Fibroblast of villous mesenchyme (primary cell): ENCODE data around the gene BAIAP2. TPM values are rescaled to one million over a fixed set of nuclear protein-coding genes. Genes with fewer than 3 reads are reported as not detected.

Experiments
- DNase-seq: peaks from one replicate; pipeline ENCODE4 v3.0.0-alpha.2; 2010; ENCODE audit warnings: low read depth
- H3K4me3 ChIP-seq: 2 replicates; pipeline ENCODE4 v1.5.1; 2011; ENCODE audit warnings: low read depth, mild to moderate bottlenecking, low read length
- small RNA-seq: library from RNA; depleted of rRNA; stranded (forward); fragments of <200 nt; gene quantifications from one replicate; pipeline ENCODE3, GENCODE V24; 2012
- total RNA-seq: library from RNA; depleted of rRNA; stranded (reverse); fragments of >200 nt; gene quantifications from 2 replicates; pipeline ENCODE4 v1.2.3, GENCODE V29; 2012
- TF ChIP-seq, protein P1 (sequence below): IDR thresholded peaks from 2 replicates; pipeline ENCODE4 v1.5.1; 2012; ENCODE audit warnings: low read depth, mild to moderate bottlenecking, low read length; ENCODE audit not compliant: insufficient read depth

BAIAP2 gene
- total RNA-seq, 1 donor, result 25.0 TPM

DNA sequence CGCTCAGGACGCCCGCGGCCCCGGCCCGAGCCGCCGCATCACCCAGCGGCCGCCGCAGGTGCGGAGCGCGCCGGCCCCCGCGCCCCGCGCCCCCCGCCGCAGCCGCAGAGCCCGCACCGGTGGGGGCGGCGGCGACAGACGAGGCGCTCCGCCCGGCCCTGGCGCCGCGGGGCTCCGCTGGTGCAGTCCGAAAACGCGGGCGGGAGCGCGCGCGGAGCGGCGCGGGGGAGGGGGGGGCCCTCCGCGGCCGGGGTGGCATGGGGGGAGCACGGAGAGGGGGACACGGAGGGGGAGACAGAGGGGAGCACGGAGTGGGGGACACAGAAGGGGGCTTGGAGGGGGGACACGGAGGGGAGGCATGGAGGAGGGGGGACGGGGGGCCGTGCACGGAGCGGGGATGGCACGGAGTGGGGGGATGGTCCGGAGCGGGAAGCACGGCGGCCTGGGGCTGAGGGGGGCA lies 131.1 kb downstream of the BAIAP2 start, which contains the start of gene AATK:
Gene AATK, minus strand, starts transcription at position 189 of the 460 bp plus-strand sequence. CDS start 229 bp downstream, outside the sequence.
- no peak for DNase-seq
- peak within 1 kb of the TSS; percentile 15 for H3K4me3 ChIP-seq
- TF ChIP-seq, protein P1, sequence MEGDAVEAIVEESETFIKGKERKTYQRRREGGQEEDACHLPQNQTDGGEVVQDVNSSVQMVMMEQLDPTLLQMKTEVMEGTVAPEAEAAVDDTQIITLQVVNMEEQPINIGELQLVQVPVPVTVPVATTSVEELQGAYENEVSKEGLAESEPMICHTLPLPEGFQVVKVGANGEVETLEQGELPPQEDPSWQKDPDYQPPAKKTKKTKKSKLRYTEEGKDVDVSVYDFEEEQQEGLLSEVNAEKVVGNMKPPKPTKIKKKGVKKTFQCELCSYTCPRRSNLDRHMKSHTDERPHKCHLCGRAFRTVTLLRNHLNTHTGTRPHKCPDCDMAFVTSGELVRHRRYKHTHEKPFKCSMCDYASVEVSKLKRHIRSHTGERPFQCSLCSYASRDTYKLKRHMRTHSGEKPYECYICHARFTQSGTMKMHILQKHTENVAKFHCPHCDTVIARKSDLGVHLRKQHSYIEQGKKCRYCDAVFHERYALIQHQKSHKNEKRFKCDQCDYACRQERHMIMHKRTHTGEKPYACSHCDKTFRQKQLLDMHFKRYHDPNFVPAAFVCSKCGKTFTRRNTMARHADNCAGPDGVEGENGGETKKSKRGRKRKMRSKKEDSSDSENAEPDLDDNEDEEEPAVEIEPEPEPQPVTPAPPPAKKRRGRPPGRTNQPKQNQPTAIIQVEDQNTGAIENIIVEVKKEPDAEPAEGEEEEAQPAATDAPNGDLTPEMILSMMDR, result no peak

Small RNAs within 50 kb of the gene (small RNA-seq; reads per million reads assigned to genes)
- gene MIR1250 (not detected), gene MIR3065 (3.2 reads per million, percentile 70 among the genes with 10 or more reads in this experiment), gene MIR657 (not detected)

Other genes starting within 250 kb of the BAIAP2 start
- 19.4 and 24.2 TPM in 2 replicates for gene CHMP6, start 43.3 kb upstream of the BAIAP2 start, total RNA-seq
- gene PVALEF, start 130.4 kb downstream of the BAIAP2 start, total RNA-seq, result not detected in 2 replicates
- gene AATK, start 131.1 kb downstream of the BAIAP2 start, total RNA-seq, result under 0.01 and 0.32 TPM in 2 replicates
- 9.9 and 10.3 TPM in 2 replicates for gene CEP131, start 187.8 kb downstream of the BAIAP2 start, total RNA-seq
- gene TEPSIN, start 203.9 kb downstream of the BAIAP2 start, total RNA-seq, result 13.2 and 17.7 TPM in 2 replicates
- 31.5 and 32.2 TPM in 2 replicates for gene NDUFAF8, start 204.2 kb downstream of the BAIAP2 start, total RNA-seq